ENCODE data around the gene LRRC47.

LRRC47 gene

DNA sequence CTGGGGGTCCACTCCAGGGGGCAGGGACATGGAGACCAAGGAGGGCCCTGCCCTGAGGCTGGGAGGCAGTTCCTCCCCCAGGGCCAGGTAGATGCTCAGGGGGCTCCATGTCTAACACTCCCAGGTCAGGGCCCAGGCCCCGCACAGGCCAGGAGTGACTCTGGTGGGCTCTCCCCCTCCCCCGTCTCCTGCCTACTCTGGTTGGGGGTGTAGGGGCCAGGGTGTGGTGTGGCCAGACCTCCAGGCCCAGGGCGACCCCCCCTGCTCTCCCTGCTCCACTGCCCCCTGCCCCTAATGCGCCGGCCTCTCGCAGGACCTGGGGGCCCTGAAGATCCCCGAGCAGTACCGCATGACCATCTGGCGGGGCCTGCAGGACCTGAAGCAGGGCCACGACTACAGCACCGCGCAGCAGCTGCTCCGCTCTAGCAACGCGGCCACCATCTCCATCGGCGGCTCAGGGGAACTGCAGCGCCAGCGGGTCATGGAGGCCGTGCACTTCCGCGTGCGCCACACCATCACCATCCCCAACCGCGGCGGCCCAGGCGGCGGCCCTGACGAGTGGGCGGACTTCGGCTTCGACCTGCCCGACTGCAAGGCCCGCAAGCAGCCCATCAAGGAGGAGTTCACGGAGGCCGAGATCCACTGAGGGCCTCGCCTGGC is 63.7 kb downstream of the LRRC47 start:
- DNase-seq (ENCODE audit: low read depth) = no peak

DNA sequence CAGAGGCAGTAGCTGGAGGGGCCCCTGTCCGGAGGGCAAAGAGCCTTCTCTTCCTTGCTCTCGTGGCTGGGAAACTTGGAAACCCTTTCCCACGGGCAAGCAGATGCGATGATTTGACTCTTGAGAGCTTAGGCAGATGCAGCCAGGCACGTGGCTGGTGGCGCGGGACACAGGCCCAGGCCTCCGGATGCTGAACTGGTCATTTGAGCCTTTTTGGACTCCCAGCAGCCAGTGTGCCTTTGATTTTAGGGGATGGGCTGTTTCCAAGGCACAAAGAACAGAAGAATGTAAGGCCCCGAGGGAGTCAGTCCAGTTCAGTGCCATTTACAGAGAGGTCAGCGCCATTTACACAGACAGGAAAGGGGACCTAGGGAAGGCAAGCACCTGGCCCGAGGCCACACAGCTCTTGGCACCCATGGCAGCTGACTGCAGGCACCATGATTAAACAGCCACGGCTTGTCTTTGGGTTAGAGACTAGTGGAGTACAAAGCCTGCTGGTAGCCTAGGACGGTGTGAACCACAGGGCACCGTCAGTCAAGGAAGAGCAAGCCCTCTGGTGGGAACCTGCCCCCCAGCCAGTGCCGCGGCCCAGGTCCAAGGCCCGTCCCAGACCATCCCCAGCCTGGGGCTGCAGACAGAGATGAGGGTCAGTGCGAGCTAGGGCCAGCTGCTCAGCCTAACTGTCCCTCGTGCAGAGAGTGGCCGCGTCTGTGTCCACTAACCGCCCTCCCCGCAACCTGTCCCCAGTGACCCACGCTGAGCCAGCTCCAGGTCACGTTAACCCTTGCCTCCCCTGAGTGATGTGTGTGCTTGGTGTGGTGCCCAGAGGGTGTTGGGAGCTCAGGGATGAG is 64.5 kb downstream of the LRRC47 start:
- DNase-seq (ENCODE audit: low read depth) = no peak

DNA sequence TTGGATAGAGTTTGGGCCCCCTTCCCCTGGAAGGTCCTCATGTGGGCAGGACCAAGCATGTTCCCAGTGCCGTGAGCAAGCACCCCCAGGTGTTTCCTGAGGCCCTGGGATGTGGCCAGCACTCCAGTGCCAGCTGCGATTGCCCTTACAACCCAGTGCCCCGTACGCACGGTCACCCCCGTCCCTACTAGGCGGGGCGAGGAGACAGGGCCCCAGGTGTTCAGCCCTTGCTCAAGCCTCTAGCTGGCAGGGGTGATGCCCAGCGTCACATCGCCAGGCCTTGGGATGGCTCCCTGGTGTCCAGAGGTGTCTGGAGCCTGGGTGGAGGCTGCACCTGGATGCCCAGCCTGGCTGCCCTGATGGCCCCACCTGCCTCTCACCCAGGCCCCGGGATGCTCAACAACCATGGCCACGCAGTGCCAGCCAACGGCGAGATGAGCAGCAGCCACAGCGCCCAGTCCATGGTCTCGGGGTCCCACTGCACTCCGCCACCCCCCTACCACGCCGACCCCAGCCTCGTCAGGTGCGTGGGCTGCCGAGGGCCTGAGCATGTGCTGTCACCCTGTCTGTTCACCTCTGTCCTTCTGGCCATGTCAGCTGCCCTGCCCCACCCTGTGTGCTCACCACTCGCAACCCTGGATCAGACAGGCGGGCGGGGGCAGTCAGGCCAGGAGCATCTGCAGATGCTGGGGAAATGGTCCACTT is 65.6 kb downstream of the LRRC47 start:
- DNase-seq (ENCODE audit: low read depth) = no peak

DNA sequence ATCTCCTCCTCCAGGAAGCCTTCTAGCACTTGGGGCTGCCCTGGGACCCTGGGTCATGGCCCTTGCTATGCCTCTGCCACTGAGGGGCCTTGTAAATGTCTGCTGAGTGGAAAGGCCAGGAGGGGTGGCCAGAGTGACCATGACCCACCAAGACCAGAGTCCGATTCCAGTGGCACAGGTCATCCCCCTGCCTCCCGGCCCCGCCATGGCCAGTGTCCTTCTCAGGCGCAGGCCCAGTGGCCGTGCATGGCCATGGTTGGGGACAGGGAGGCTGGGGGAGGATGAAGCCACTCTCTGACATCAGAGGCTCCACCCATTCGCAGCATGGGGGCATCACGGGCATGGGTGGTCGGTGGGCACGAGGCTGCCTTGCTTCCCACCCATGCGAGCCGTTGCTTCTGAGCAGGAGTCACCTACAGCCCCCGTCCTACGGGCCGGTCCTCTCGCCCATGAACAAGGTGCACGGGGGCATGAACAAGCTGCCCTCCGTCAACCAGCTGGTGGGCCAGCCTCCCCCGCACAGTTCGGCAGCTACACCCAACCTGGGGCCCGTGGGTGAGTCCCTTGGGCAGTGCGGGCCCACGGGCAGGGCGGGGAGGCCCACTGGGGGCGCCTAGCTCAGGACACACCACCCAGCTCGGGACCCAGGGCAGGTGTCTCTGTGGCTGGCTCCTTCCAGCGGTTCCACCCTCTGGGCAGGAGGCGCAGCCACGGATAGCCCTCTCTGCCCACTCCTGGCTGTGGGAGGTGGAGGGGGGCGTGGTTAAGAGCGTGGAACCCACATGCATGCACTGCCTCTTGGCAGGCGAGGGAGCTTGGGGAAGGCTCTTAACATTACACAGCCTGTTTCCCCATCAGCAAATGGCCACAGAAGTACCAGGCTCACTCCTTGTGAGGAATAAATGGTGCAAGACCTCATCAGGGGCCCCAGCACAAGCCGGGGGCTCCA is 66.4 kb downstream of the LRRC47 start:
- DNase-seq (ENCODE audit: low read depth) = no peak

Measured in activated T-helper 9 cell treated with anti-CD3 and anti-CD28 coated beads, Interleukin-2, amount 50 U/mL, for 16 hours (primary cell).